GM21528 (cell line): ENCODE data around the gene PGF.
"Not testable (repeated sequence)": the region's sequence is repeated elsewhere in the genome, so short reads cannot be mapped to it uniquely, and the experiment has no call there.

Experiments
- ATAC-seq: cut with Tn5 transposase; IDR thresholded peaks from one replicate; pipeline ENCODE4 v1.9.1; 2021; ENCODE audit warnings: mild to moderate bottlenecking, moderate library complexity; ENCODE audit not compliant: unreplicated experiment, low FRiP score

The PGF gene

DNA sequence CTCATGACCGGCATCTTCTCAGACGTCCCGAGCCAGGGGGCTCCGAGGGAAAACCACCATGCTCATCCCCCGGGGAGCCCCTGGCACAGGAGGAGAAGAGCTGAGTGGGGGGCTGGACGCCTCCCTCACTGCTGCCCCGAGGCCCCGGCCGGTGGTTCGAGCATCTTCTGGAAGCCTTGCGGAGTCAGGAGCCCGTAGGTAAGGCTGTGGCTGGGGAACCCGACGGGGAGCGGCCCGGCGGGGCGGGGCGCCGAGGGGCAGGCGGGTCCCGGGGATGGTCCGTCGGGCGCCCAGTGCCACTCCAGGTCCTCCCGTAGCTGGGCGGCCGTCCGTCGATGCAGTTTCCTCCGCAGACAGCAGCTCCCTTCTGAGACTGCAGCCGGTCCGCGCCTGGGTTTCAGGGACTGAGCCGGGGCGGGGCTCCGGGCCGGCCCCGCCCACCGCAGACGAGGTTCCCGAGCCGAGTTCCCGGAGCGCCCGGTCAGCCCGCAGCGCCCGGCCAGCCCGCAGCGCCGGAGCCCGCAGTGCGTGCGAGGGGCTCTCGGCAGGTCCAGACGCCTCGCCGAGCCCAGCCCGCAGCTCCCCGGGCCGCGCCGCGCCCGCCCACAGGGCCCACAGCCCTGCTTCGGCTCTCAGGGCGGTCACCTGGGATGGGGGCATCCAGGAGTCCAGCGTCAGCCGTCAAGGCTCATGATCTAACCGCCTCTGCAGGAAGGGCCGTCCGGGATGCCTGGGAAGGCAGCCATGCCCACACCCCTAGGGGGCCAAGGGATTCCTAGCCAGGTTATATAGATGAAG lies at the start of gene PGF:
TSS of gene PGF (minus strand) at position 369 of the 798 bp plus-strand sequence. CDS start at position 14, 355 bp downstream.
- no peak for ATAC-seq

DNA sequence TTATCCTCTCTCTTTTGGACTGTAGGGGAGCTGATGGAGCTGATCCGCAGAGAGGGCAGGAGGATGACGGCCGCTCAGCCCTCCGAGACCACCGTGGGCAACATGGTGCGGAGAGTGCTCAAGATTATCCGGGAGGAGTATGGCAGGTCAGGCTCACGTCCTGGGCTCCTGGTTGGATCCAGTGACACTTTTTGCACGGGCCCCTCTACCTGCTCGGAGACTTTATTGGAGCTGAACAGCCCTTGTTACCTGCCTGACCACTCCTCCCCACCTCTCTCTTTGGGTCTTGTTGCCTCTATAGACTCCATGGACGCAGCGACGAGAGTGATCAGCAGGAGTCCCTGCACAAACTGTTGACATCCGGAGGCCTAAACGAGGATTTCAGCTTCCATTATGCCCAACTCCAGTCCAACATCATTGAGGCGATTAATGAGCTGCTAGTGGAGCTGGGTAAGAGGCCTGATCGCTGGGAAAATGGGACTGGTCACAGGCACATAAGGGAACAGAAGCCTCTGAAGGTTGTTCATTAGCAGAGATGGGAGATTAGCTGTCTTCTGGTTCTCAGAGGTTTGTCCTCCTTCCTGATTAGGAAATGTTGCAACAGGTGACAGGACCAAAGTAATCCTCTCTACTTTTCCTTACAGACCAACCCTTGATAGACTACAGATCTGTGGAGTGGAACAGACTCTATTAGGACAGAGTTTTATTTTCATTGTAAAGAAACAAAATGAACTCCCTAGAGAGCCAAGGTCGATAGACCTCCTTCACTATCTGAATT lies 48.0 kb upstream of the PGF start:
- ATAC-seq: peak; percentile 15

DNA sequence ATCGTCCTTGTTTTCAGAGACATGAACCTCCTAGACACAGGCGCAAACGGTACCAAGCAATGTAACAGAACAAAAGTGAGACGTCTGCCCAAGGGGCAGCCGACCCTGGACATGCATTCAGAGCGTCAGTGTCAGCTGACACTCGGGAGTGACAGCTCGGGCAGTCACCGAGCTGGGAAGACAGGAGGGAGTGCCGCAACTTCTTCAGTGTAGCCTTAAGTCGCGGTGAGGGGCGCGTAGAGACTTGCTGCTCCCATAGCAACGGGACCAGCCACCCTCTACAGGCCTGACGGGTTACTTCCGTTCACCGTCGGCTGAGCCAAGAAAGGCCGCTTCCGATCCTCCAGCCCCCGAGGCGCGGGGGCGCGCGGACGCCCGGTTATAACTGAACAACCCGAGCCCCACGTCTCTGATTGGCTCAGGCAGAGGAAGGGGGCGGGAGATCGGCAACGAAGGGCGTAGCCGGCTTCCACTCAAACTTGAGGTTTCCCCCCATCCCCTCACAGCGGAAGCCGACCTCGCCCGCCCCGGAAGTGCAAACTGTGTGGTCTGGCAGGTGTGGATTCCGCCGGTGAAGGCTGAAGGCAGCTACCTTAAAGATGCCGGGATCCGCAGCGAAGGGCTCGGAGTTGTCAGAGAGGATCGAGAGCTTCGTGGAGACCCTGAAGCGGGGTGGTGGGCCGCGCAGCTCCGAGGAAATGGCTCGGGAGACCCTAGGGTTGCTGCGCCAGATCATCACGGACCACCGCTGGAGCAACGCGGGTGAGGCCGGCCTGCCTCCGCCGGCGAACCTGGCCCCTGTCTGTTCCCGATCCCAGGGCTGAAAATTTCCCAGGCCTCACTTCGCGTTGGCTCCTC lies 47.2 kb upstream of the PGF start, which contains the start of gene EIF2B2:
TSS of gene EIF2B2 (plus strand) at position 530 of the 858 bp plus-strand sequence. CDS start at position 600, 70 bp downstream.
- ATAC-seq: peak; percentile 95

GRCh38 chr14:75001899-75002298 lies 46.5 kb upstream of the PGF start:
- ATAC-seq: no peak

- ATAC-seq: no peak
Observed at GRCh38 chr14:75001261-75001660, 45.9 kb upstream of the PGF start.

DNA sequence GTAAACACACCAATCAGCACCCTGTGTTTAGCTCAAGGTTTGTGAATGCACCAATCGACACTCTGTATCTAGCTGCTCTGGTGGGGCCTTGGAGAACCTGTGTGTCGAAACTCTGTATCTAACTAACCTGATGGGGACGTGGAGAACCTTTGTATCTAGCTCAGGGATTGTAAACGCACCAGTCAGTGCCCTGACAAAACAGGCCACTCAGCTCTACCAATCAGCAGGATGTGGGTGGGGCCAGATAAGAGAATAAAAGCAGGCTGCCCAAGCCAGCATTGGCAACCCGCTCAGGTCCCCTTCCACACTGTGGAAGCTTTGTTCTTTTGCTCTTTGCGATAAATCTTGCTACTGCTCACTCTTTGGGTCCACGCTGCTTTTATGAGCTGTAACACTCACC lies 40.4 kb upstream of the PGF start:
- ATAC-seq: not testable (repeated sequence)

GRCh38 chr14:74994182-74994581 lies 38.8 kb upstream of the PGF start:
- ATAC-seq: not testable (repeated sequence)

- no peak for ATAC-seq
Observed at GRCh38 chr14:74988993-74989392, 33.6 kb upstream of the PGF start.

GRCh38 chr14:74988131-74988530 lies 32.7 kb upstream of the PGF start:
- no peak for ATAC-seq

DNA sequence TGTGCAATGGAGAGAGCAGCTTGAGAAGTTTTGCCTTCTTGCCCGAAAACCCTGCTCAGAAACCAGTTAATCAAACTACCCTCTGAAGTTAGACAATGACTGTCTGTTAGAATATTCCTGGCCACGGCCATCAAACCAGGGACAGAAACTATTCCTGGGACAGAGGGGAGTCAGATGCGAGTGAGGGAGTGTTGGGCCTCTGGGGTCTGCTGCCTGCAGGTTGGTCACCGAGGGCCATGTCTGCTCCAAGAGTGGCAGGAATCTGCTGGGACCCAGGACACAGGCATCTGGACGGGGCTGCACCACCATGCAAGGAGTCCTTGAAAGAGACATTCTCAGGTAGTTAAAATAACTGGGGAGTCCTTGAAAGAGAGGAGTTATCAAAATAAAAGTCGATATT lies 30.4 kb upstream of the PGF start:
- no peak for ATAC-seq

- ATAC-seq: no peak
Observed at GRCh38 chr14:74985028-74985310, 29.6 kb upstream of the PGF start.

DNA sequence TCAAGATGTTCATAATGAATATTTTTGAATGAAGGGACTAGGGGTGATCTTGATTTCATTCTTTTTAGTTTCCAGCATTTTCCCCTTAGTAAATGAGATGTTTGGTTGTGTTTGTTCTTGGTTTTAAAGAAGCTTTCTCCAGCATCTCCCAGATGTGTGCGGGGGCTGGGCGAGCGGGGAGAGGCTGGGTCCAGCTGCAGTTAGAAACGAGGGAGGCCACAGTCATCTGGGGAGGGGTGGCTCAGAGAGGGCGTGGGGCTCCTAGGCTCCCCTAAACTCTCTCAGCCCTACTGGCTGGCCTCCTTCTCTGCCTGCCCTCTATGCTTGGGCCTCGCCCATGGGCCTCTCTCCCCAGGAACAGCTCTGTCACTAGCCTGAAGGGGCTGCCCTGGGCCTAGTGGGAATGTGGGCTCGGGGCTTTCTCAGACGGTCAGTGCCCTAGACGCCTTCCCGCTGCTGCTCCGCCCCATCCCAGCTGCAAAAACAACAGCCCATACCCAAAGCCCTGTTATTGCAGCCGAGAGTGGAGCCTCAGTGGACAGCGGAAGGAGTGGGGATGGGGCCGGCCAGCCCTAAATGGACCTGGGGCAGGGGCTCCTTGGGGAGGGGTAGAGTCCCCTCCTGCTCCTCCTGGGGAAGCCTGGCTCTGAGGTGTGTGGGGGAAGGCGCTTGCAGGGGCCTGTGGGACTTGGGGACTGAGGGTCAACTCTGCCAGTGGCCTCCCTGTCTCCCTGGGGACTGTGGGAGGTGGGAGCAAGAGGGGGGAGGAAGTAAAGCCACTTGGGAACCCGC lies 29.0 kb upstream of the PGF start:
- no peak for ATAC-seq

- ATAC-seq: no peak
Observed at GRCh38 chr14:74983343-74983742, 27.9 kb upstream of the PGF start.

DNA sequence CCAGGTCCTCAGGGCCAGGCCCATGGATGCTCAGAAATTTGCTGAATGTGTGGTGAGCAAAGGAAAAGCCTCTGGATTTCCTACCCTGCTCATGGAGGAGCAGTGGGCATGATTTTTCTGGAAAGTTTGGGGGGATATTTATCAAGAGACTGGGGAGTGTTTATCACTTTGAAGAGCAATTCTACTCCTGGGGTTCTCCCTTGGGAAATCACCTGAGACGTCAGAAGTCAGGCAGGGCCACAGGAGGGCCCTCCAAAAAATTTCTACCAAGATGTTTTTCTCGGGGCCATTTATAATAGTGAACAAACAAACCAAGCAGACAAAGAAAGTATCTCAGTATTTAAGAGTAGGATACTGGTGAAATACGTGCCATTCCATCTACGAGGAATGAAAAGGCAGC lies 27.3 kb upstream of the PGF start:
- no peak for ATAC-seq

DNA sequence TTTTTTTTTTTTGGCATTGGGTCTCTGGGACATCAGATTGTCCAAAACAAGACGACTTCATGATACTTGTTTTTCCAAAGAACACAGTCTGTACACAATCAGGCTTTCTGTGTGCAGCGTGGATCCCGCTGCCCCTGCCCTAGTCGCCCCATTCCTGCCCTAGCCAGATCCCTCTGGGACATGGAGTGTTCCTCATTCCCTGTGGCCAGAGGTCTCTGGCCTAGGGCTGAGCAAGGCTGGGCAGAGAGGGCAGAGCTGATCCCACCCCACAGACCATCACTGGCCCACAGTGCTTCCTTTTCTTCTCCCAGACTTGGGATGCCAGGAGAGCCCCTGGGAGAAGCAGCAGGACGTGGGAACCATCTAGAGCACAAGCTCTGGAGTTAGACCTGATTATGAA lies 26.4 kb upstream of the PGF start:
- ATAC-seq: no peak

DNA sequence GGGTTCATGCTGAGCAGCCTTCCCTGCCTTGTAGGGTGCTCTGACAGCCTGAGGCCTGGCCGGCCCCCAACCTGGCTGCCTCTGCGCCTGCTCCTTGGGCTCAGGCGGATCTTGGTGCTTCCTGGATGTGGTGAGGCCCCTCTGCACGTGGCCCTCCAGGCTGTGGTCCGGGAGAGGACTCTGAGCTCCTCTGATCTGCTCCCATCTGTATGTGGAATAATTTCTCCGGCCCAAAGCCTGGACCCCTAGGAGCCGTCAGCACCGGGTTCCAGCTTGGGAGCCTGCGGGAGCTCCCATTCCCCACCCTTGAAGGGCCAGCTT lies 26.0 kb upstream of the PGF start:
- no peak for ATAC-seq

GRCh38 chr14:74980731-74981461 lies 25.5 kb upstream of the PGF start:
- no peak for ATAC-seq

GRCh38 chr14:74980398-74980730 lies 25.0 kb upstream of the PGF start:
- no peak for ATAC-seq

DNA sequence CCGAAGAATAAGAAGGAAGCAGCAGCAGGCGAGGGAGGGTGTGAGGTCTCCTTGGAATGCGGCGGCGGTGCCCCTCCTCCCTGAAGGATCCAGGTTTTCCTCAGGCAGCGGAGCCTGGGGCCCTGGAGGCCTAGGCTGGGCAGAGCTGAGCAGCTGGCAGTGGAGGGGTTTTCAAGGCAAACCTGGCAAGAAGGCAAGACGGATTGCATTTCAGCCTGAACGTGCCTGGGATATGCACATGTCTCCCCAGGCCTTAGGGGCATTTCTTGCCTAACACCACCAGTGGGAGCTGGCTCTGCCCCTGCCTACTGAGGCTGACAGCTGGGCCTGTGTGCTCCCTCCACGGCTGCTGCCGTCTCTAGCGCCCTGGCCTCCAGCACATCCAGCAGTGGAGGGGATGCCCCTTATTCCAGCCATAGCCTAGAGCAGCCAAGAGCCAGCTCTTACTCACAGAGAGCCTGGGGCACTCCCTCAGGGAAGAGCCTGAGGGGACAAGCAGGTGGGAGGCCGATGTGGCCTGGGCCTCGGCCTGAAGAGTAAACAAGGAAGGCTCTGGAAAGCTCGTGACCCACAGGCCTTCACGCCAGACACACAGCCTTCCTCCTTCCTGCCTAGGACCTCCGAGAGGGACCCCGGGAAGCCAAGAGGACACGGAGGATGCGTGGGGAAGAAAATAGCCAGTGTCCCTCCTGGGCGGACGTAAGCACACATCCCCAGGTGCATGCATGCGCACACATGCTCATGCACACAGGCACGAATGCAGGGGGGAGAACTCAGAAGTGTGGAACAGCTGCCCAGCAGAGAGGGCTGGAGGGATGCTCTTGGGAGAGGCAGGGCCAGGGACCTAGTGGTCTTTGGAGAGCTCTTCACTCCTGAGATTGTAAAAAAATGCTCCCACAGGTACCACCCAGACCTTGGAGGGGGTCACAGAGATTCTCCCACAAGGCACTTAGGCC lies 24.3 kb upstream of the PGF start:
- ATAC-seq: no peak
